Thyroid gland (tissue), 4 donors: ENCODE data around the gene UFD1.

ENCODE experiments used
- CTCF ChIP-seq, 6 experiments: fragments of 200-600 bp in 3 of 6; fragments of 450-650 bp in 3 of 6; sonication (generic) in 3 of 6; IDR thresholded peaks; one replicate each; pipeline ENCODE4 v1.5.1; 2016 to 2019; ENCODE audit warnings: antibody characterized with exemption in 6 of 6, mild to moderate bottlenecking in 2 of 6, inconsistent platforms in 1 of 6, moderate library complexity in 1 of 6
- POLR2A ChIP-seq, 2 donors: fragments of 450-650 bp; IDR thresholded peaks; one replicate each; pipeline ENCODE4 v1.6.1; 2017; ENCODE audit warnings: antibody characterized with exemption in 2 of 2, mild to moderate bottlenecking in 2 of 2, moderate library complexity in 1 of 2

GRCh38 chr22:19501897-19502447 lies 23.0 kb upstream of the UFD1 start:
- TF ChIP-seq CTCF (IDR thresholded peaks at IDR 0.05) = no peak
- TF ChIP-seq POLR2A (IDR thresholded peaks at IDR 0.05) = no peak
